Measurements from ENCODE around the gene SYCE3.
A peak's percentile ranks its signal among the peaks of the same experiment; 100 is the strongest.
"Not testable (repeated sequence)": the region's sequence is repeated elsewhere in the genome, so short reads cannot be mapped to it uniquely, and the experiment has no call there.

The SYCE3 gene

GRCh38 chr22:50562523-50563412 is at the start of gene SYCE3:
TSS of gene SYCE3 (minus strand) at chr22:50562919. CDS start at chr22:50556405, 6,514 bp downstream.
- DNase-seq (ENCODE audit: low read depth in 3 of 3): peak; percentile 95 to 98 (median 97)

- no peak for DNase-seq (ENCODE audit: low read depth in 3 of 3)
Observed at GRCh38 chr22:50612168-50612527, 49.4 kb upstream of the SYCE3 start.

GRCh38 chr22:50611341-50612060 is 48.8 kb upstream of the SYCE3 start:
- DNase-seq (ENCODE audit: low read depth in 3 of 3): no peak

GRCh38 chr22:50610581-50610980 is 47.9 kb upstream of the SYCE3 start:
- DNase-seq (ENCODE audit: low read depth in 3 of 3): no peak

GRCh38 chr22:50610041-50610451 is 47.3 kb upstream of the SYCE3 start:
- DNase-seq (ENCODE audit: low read depth in 3 of 3): no peak

GRCh38 chr22:50609599-50609998 is 46.9 kb upstream of the SYCE3 start:
- DNase-seq (ENCODE audit: low read depth in 3 of 3): no peak

GRCh38 chr22:50608996-50609395 is 46.3 kb upstream of the SYCE3 start:
- no peak for DNase-seq (ENCODE audit: low read depth in 3 of 3)

GRCh38 chr22:50608058-50608840 is 45.5 kb upstream of the SYCE3 start:
- not testable (repeated sequence) for DNase-seq (ENCODE audit: low read depth in 3 of 3)

- DNase-seq (ENCODE audit: low read depth in 3 of 3): no peak
Observed at GRCh38 chr22:50607659-50608020, 44.9 kb upstream of the SYCE3 start.

- DNase-seq (ENCODE audit: low read depth in 3 of 3): no peak
Observed at GRCh38 chr22:50606946-50607658, 44.4 kb upstream of the SYCE3 start.

- no peak for DNase-seq (ENCODE audit: low read depth in 3 of 3)
Observed at GRCh38 chr22:50606165-50606945, 43.6 kb upstream of the SYCE3 start.

- DNase-seq (ENCODE audit: low read depth in 3 of 3): no peak
Observed at GRCh38 chr22:50605613-50606074, 42.9 kb upstream of the SYCE3 start.

- DNase-seq (ENCODE audit: low read depth in 3 of 3): no peak
Observed at GRCh38 chr22:50605002-50605612, 42.4 kb upstream of the SYCE3 start.

- no peak for DNase-seq (ENCODE audit: low read depth in 3 of 3)
Observed at GRCh38 chr22:50604256-50605001, 41.7 kb upstream of the SYCE3 start.

- no peak for DNase-seq (ENCODE audit: low read depth in 3 of 3)
Observed at GRCh38 chr22:50603511-50604255, 41.0 kb upstream of the SYCE3 start.

- no peak for DNase-seq (ENCODE audit: low read depth in 3 of 3)
Observed at GRCh38 chr22:50602338-50602700, 39.6 kb upstream of the SYCE3 start.

GRCh38 chr22:50601669-50602337 is 39.1 kb upstream of the SYCE3 start:
- DNase-seq (ENCODE audit: low read depth in 3 of 3): no peak

GRCh38 chr22:50600967-50601668 is 38.4 kb upstream of the SYCE3 start:
- DNase-seq (ENCODE audit: low read depth in 3 of 3): no peak
